ENCODE measurements around the gene TPST2.
"Not testable (repeated sequence)": the region's sequence is repeated elsewhere in the genome, so short reads cannot be mapped to it uniquely, and the experiment has no call there.

Gene TPST2

DNA sequence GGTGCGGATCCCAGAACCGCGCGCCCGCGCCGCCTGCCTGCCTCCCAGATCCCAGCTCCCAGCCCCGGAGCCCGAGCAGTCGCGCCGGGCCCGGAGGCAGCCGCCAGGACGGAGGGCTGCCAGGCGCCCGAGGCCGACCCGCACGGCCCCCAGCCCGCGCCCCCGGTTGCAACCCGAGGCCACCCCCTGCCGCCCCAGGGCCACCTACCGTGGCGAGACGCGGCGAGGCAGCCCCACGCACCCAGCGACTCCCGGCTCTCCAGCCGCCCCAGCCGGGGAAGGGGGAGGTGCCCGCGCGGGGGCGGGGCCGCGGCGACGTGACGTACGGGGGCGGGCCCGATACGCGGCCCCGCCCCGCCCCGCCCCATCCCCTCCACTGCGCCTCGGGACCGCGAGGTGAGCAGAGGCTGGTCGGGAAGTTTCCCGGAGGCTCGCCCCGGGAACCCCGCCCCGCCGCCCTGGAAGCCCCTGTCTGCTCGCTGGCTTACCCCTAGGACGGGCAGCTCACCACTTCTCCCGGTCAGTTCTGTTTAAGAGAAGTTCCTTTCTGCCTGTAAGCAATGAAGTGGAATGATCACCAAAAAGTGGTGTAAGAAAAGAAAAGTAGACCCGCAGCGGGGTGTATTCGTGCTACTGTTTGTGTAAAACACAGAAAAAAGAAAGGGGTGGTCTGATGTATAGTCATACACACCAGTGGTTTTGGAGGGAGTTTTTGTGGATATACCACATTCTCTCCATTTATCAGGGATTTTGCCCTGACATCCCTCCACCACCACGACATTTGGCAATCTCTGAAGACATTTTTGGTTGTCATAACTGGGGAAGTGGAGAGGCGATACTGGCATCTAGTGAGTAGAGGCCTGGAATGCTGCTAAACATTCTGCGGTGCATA is at the start of gene TPST2:
Gene TPST2, minus strand, starts transcription at position 288 of the 892 bp plus-strand sequence. CDS start 48,502 bp downstream, outside the sequence.
- DNase-seq (ENCODE audit: low spot score) = peak; percentile 94

- no peak for DNase-seq (ENCODE audit: low spot score)
Measured at GRCh38 chr22:26636296-26636695, 46.4 kb upstream of the TPST2 start.

- no peak for DNase-seq (ENCODE audit: low spot score)
Measured at GRCh38 chr22:26635117-26635516, 45.2 kb upstream of the TPST2 start.

DNA sequence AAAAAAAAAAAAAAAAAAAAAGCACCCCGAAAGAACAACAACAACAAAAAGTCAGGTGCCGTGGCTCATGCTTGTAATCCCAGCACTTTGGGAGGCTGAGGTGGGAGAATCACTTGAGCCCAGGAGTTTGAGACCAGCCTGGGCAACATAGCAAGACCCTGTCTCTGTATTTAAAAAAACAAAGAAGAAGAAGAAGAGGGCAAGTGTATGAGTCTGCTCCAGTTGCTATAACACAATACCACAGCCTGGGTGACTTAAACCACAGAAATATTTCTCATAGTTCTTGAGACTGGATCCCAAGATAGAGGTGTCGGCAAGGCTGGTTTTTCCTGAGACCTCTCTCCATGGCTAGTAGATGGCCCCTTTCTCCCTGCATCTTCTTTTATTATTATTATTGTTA is 44.3 kb upstream of the TPST2 start:
- no peak for DNase-seq (ENCODE audit: low spot score)

GRCh38 chr22:26632422-26633155 is 42.7 kb upstream of the TPST2 start:
- DNase-seq (ENCODE audit: low spot score) = no peak

DNA sequence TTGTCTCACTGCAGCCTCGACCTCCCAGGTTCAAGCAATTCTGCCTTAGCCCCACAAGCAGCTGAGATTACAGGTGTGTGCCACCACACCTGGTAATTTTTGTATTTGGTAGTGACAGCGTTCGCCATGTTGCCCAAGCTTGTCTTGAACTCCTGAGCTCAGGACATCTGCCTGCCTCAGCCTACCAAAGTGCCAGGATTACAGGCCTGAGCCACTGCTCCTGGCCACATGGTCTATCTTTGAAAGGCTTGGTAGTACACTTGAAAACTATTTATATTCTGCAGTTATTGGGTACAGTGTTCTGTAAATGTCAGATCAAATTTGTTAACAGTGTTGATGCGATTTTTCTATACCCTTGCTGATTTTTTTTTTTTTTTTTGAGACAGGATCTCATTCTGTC is 41.4 kb upstream of the TPST2 start:
- DNase-seq (ENCODE audit: low spot score) = no peak

- DNase-seq (ENCODE audit: low spot score) = no peak
Measured at GRCh38 chr22:26629988-26630761, 40.2 kb upstream of the TPST2 start.

DNA sequence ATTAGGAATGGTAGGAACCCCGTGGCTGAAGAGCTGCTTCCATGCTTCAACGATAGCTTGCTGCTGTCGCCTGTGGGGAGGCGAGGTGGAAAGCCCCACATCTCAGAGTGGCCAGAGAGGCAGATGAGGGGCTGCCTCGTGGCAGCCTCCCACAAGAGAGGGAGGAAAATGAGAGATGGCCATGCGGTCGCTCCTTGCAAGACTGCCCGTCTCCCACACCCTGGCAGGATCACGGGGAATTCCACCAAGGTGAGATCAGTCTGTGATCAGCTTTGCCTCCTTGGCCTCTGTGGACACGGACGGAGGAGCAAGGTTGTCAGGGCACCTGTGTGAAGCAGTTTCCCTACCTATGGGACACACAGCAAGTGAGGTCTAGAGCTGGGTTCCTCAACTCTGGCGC is 34.9 kb upstream of the TPST2 start:
- no peak for DNase-seq (ENCODE audit: low spot score)

DNA sequence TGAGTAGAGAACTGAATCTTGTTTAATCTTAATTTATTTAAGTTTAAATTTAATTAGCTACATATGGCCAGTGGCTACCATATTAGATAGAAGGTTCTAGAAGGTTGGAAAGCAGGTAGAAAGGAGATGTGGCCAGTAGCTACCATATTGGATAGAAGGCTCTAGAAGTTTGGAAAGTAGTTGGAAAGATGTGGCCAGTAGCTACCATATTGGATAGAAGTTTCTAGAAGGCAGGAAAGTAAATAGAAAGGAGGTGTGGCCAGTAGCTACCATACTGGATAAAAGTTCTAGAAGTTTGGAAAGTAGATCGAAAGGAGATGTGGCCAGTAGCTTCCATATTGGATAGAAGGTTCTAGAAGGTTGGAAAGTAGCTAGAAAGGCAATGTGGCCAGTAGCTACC is 34.1 kb upstream of the TPST2 start:
- DNase-seq (ENCODE audit: low spot score) = no peak

DNA sequence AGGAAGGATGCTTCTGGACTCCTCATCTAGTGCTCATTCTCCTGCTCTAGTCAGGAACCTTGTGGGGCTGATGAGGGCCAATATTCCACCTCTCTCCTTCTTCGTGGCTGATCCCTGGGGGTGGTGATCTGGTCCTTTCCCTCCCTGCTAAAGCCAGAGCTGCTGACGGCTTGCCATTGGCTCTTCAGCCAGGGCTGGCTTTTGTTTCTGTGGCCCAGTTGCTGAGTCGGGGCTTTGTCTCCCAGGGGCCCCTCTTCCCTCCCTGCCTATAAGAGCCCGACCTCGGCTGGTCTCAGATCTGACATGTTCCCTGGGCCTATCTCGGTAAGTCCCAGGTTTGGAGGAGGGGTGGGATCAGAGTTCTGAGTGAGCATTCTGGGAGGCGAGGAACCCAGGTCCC is 31.7 kb upstream of the TPST2 start, which contains the start of gene CRYBA4:
Gene CRYBA4, plus strand, starts transcription at position 301 of the 400 bp plus-strand sequence. CDS start 634 bp downstream, outside the sequence.
- DNase-seq (ENCODE audit: low spot score) = no peak

GRCh38 chr22:26620197-26620596 is 30.3 kb upstream of the TPST2 start:
- no peak for DNase-seq (ENCODE audit: low spot score)

DNA sequence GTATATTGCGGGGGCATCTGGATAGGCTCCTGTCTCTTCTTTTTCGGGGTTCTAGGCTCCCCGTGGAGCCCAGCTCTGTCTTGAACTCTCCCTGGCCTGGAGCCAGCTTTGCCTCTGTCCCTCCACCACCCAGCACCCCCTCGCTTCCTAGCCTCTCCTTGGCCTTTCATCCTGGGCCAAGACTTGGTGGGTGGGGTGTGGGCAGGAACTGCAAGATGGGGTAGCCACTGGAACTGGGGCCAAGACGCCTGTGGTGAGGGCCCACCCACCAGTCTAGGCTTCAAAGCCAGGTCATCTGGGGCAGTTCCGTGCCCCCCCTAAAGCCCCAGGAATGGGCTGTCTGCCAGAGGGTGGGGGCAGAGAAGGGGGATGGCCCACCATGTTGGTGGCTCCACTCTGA is 29.6 kb upstream of the TPST2 start:
- DNase-seq (ENCODE audit: low spot score) = no peak

DNA sequence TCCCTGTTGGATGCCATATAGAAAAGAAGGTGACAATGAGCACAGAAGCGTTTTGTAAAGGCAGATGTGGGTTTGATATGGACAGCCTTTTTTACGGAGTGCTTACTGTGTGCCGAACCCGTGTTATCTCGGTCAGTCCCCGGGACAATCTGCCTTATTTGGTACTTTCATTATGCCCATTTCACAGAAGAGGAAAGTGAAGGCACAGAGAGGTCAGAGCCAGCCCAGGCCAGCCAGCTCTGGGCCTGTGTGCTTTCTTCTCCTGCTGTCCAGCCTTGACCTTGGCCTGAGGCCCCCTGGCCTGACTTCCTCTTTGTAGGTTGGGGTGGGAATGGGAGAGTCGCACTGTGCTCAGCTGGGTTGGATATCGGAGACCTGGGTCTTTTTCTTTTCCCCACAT is 28.5 kb upstream of the TPST2 start:
- no peak for DNase-seq (ENCODE audit: low spot score)

GRCh38 chr22:26617271-26618199 is 27.6 kb upstream of the TPST2 start, which contains the start of gene CRYBB1:
Gene CRYBB1 (minus strand): TSS chr22:26618027. CDS start chr22:26616319, 1,708 bp downstream.
- DNase-seq (ENCODE audit: low spot score) = peak; percentile 43

DNA sequence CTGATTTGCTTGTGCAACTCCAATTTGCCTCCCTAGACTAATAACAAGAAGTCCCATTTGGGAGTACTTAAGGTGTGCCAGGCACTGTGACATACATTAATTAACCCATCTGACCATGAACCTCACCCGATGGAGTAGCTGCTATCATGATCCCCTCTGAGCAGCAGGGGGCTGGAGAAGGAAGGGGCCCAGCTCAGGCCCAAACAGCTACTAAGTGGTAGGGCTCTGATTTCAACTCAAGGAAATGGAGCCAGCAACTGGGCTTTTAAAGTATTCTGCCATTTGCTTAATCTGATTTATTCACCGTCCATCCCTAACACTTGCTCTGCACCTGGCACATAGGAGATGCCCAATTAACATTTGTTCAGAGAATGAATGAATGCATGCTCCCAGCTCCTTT is 26.7 kb upstream of the TPST2 start:
- no peak for DNase-seq (ENCODE audit: low spot score)

- no peak for DNase-seq (ENCODE audit: low spot score)
Measured at GRCh38 chr22:26615830-26616435, 26.0 kb upstream of the TPST2 start.

- no peak for DNase-seq (ENCODE audit: low spot score)
Measured at GRCh38 chr22:26615149-26615548, 25.2 kb upstream of the TPST2 start.

DNA sequence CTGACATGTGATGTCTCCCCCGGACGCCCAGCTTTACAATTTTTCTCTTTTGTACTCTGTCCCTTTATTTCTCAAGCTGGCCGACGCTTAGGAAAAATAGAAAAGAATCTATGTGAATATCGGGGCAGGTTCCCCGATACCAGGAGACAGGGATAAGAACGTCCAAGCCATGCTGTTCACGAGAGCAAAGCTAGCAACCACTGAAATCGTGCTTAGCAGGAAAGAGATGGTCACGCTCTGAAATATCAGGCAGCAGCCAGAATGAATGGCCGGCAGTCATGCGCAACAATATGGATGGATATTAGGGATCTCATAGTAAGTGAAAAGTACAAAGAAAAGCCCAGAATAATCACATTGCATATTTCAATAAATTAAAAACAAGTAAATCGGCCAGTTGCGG is 24.4 kb upstream of the TPST2 start:
- no peak for DNase-seq (ENCODE audit: low spot score)

DNA sequence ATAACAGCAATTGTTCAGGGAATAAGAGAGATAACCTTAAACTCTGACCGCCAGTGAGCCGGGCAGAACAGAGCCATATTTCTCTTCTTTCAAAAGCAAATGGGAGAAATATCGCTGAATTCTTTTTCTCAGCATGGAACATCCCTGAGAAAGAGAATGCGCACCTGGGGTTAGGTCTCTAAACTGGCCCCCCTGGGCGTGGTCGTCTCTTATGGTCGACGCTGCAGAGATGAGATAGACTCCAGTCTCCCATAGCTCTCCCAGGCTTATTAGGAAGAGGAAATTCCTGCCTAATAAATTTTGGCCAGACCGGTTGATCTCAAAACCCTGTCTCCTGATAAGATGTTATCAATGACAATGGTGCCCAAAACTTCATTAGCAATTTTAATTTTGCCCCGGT is 23.8 kb upstream of the TPST2 start:
- DNase-seq (ENCODE audit: low spot score) = not testable (repeated sequence)

DNA sequence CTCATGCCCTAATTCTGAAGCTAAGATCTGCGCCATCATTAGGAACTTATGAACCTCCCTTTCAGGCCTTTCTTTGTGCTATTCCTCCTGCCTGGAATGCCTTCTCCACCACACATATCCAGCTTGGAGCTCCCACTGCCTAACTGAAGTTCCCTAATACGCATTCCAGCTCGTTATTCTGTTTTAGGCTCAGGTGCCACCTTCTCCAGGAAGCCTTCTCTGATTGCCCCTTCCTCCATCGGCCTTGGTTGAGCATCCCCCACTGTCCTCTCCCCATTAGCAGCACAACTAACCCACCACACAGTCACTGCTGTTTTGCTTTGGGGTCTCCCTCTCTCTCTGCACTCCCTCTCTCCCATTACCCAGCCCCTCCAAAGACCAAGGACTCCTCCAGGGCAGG is 22.7 kb upstream of the TPST2 start:
- DNase-seq (ENCODE audit: low spot score) = no peak

DNA sequence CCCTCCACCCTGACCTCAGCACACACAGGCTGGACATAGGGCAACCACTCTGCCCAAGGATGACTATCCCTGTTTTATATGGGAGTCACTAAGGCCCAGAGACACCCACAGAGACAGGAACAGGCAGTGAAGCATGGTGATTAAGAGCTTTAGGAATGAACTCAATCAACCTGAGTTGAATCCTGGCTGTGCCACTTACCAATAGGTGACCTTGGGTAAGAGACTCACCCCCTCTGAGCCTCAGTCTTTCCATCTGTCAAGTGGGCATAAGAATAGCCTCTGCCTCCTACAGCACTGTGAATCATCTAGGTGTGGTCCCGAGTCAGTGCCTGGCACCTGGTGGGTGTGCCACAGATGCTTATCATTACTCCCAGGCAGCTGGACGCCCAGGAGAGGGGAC is 21.1 kb upstream of the TPST2 start:
- no peak for DNase-seq (ENCODE audit: low spot score)
